D341Med (cell line): ENCODE data around the gene LSM14A.
A peak's percentile ranks its signal among the peaks of the same experiment; 100 is the strongest.
"Not testable (repeated sequence)": the region's sequence is repeated elsewhere in the genome, so short reads cannot be mapped to it uniquely, and the experiment has no call there.

Experiments
- DNase-seq: peaks from one replicate; pipeline ENCODE4 v3.0.0; 2012; ENCODE audit warnings: low spot score

The LSM14A gene

GRCh38 chr19:34191355-34191962, 19.2 kb downstream of the LSM14A start:
- DNase-seq, result no peak

- peak; percentile 39 for DNase-seq
Measured at GRCh38 chr19:34193439-34193838, 21.1 kb downstream of the LSM14A start.

- DNase-seq, result no peak
Measured at GRCh38 chr19:34193876-34194275, 21.6 kb downstream of the LSM14A start.

GRCh38 chr19:34201133-34201532, 28.8 kb downstream of the LSM14A start:
- DNase-seq, result no peak

- not testable (repeated sequence) for DNase-seq
Measured at GRCh38 chr19:34205324-34205723, 33.0 kb downstream of the LSM14A start.

- no peak for DNase-seq
Measured at GRCh38 chr19:34208291-34208884, 36.1 kb downstream of the LSM14A start.

GRCh38 chr19:34209726-34210125, 37.4 kb downstream of the LSM14A start:
- no peak for DNase-seq

GRCh38 chr19:34213283-34213682, 41.0 kb downstream of the LSM14A start:
- DNase-seq, result no peak

- DNase-seq, result no peak
Measured at GRCh38 chr19:34214040-34214439, 41.7 kb downstream of the LSM14A start.

GRCh38 chr19:34215006-34215665, 42.8 kb downstream of the LSM14A start:
- no peak for DNase-seq

GRCh38 chr19:34215666-34216038, 43.3 kb downstream of the LSM14A start:
- DNase-seq, result no peak

GRCh38 chr19:34216745-34217219, 44.5 kb downstream of the LSM14A start:
- not testable (repeated sequence) for DNase-seq

GRCh38 chr19:34217952-34218817, 45.9 kb downstream of the LSM14A start:
- no peak for DNase-seq

- no peak for DNase-seq
Measured at GRCh38 chr19:34218818-34219164, 46.5 kb downstream of the LSM14A start.

- DNase-seq, result peak; percentile 62
Measured at GRCh38 chr19:34220472-34221063, 48.3 kb downstream of the LSM14A start.

- no peak for DNase-seq
Measured at GRCh38 chr19:34222386-34222785, 50.1 kb downstream of the LSM14A start.

- no peak for DNase-seq
Measured at GRCh38 chr19:34224996-34225658, 52.8 kb downstream of the LSM14A start.

GRCh38 chr19:34225659-34226015, 53.3 kb downstream of the LSM14A start:
- no peak for DNase-seq

GRCh38 chr19:34226036-34226435, 53.7 kb downstream of the LSM14A start:
- no peak for DNase-seq

GRCh38 chr19:34228347-34228746, 56.0 kb downstream of the LSM14A start:
- no peak for DNase-seq

GRCh38 chr19:34228762-34229161, 56.5 kb downstream of the LSM14A start:
- no peak for DNase-seq

GRCh38 chr19:34229721-34230120, 57.4 kb downstream of the LSM14A start:
- DNase-seq, result no peak
